ENCODE data around the gene HOXB9.

GRCh38 chr17:48571826-48572417, 54.2 kb downstream of the HOXB9 start:
- TF ChIP-seq, protein P1, sequence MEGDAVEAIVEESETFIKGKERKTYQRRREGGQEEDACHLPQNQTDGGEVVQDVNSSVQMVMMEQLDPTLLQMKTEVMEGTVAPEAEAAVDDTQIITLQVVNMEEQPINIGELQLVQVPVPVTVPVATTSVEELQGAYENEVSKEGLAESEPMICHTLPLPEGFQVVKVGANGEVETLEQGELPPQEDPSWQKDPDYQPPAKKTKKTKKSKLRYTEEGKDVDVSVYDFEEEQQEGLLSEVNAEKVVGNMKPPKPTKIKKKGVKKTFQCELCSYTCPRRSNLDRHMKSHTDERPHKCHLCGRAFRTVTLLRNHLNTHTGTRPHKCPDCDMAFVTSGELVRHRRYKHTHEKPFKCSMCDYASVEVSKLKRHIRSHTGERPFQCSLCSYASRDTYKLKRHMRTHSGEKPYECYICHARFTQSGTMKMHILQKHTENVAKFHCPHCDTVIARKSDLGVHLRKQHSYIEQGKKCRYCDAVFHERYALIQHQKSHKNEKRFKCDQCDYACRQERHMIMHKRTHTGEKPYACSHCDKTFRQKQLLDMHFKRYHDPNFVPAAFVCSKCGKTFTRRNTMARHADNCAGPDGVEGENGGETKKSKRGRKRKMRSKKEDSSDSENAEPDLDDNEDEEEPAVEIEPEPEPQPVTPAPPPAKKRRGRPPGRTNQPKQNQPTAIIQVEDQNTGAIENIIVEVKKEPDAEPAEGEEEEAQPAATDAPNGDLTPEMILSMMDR (IDR thresholded peaks at IDR 0.05; ENCODE audit: borderline replicate concordance, extremely low read depth, low read length, poor library complexity, severe bottlenecking) = no peak
- no peak for TF ChIP-seq EZH2 (IDR thresholded peaks at IDR 0.05; ENCODE audit: borderline replicate concordance, low read depth, low read length, severe bottlenecking)
